ENCODE results near the gene C10orf95.

- TF ChIP-seq CTCF (IDR thresholded peaks at IDR 0.05; ENCODE audit: insufficient read depth, low read depth, low read length), result no peak
- no peak for TF ChIP-seq EZH2 (IDR thresholded peaks at IDR 0.05; ENCODE audit: insufficient read depth, low read length)
Measured at GRCh38 chr10:102413053-102413705, 38.2 kb downstream of the C10orf95 start.
